HFF-Myc (cell line): ENCODE results near the gene DENND1C.

Experiments
- DNase-seq: peaks from one replicate; pipeline ENCODE4 v3.0.0-alpha.2; 2011; ENCODE audit warnings: low read depth; ENCODE audit errors: extremely low read depth
- H3K4me3 ChIP-seq: replicated peaks from 2 replicates; pipeline ENCODE4 v1.5.1; 2011; ENCODE audit warnings: low read depth, mild to moderate bottlenecking, control low read depth, low read length
- TF ChIP-seq, protein P1 (sequence below): IDR thresholded peaks from 2 replicates; pipeline ENCODE4 v1.5.1; 2012; ENCODE audit warnings: mild to moderate bottlenecking, low read depth, low read length, control low read depth; ENCODE audit errors: missing control alignments

The DENND1C gene

DNA sequence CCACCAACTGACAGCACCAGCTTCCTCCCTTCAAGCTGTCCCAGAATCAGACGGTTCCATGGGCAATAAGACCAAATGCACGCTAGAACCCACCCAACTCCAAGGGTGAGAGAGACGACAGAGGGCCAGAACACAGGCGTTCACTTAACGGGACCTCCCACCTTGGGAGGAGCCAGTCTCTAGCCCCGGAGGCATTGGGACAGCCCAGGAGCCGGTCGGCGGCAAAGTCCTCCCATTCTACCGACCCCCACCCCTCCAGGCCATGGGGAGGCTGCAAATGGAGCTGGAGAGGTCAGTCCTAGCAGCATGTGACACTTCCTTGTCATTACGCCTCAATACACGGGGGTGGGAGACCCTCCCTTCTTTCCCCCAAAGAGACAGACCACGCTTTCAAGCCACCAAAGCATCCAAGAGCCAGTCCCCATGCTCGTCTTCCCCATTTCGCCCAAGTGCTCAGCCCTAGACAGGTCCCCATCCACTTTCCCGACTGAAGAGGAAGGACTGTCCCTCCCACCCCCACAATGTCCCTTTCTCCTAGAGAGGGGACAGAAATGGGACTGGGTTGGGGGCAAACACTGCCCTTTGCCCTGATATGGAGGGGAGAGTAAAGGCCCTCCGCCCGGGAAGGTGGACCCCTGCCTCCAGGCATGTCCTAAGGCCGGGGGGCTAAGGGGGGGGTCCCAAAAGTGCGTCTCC, 57.9 kb downstream of the DENND1C start:
- DNase-seq, result no peak
- TF ChIP-seq, protein P1, sequence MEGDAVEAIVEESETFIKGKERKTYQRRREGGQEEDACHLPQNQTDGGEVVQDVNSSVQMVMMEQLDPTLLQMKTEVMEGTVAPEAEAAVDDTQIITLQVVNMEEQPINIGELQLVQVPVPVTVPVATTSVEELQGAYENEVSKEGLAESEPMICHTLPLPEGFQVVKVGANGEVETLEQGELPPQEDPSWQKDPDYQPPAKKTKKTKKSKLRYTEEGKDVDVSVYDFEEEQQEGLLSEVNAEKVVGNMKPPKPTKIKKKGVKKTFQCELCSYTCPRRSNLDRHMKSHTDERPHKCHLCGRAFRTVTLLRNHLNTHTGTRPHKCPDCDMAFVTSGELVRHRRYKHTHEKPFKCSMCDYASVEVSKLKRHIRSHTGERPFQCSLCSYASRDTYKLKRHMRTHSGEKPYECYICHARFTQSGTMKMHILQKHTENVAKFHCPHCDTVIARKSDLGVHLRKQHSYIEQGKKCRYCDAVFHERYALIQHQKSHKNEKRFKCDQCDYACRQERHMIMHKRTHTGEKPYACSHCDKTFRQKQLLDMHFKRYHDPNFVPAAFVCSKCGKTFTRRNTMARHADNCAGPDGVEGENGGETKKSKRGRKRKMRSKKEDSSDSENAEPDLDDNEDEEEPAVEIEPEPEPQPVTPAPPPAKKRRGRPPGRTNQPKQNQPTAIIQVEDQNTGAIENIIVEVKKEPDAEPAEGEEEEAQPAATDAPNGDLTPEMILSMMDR, result no peak
- H3K4me3 ChIP-seq, result peak overlapping the region; percentile 97

DNA sequence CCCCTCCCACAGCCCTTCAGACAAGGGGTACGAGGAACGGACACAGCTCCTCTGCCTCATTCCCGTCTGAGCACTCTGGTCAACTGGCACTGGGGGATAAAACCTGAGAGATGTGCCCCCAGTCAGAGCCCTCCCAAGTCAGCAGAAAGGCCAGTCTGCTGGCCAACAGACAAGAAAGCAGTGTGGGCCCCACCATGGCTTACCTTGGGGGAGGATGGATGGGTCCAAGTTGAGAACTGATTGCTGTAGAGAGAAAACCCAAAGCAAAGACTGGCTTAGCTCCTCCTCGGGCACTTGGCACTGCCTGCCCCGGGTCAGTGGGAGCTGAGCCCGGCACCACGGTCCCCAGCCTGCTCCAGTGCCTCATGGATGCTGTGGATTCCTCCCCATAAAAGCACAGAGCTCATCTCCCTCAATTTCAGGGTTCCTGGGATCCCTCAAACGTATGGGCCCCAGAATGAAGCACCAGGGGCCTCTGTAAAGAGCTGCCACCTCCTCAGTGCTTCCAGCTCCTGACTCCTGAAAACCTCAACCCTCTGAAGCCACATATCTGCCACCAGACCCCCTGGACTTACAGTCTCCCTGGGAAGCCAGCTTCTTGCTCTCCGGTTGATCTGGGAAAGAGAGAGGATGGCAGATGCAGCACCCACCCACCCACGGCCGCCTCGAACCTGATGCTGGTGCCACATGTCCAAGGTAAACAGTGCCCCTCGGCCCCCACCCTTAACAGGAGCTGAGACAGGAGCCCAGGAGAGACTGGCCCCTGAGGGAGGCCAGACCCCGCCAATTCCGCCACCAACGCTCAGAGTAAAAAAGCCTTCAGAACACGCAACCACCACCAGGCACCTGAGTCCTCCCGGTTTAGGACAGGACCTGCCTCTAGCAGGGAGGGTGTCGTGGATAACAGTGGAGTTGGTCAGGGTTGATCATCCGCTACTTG, 60.2 kb downstream of the DENND1C start:
- TF ChIP-seq, protein P1, result no peak
- no peak overlapping the region for H3K4me3 ChIP-seq
- no peak for DNase-seq

DNA sequence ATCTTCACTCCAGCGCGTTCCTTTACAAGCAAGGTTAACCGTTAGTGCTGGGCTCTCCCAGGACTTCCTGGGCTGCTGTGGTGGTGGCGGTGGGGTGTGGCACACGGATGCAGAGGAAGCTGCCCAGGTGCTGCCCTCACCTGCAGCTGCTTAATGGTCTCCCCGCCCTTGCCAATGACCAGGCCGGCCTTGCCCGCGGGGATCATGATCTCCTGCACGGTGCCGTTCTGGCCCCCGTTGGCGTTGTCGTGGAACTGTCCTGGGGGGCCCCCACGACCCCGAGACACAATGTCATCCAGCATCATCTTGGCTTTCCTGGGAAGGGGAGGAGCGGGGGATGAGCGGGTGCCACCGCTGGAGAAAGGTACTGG, 63.0 kb downstream of the DENND1C start:
- DNase-seq, result no peak
- H3K4me3 ChIP-seq, result no peak overlapping the region
- TF ChIP-seq, protein P1, result no peak

DNA sequence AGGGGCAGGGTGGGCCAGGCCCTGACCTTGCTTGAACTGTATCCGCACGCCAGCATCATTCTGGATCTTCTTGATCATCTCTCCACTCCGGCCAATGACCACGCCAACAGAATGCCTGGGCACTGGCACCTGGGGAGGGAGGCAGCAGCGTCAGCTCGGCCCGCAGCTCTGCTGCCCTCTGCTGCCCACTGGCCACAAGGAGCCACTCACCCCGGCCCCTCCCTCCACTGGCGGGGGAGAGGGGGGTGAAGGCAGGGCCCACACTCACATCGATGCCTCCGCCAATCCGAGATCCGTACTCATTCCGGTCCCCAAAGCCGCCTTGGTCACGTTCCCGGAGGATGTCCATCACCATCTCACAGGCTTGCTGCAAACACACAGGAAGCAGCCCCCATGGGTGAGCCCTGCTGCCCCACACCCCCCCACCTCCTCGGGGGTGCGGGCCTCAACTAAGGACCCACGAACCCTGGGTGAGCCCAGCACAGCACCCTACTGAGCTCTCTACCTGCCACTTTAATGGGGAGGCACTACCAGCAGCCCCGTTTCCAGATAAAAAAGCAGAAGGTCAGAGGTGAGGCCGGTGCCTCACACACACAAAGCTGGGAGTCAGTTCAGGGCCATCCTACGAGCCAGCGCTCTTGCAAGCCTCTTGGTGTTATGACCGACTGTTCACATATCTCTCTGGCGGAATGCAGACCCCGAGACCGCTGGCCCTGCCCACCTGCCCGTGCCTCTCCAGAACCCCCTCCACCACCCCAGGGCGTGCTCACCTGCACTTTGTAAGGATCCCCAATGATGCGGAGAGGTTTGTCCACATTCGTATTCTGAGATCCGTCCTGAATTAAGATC, 63.6 kb downstream of the DENND1C start:
- no peak overlapping the region for H3K4me3 ChIP-seq
- no peak for DNase-seq
- TF ChIP-seq, protein P1, result peak; percentile 37
